H9 (cell line): ENCODE results near the gene SUPT6H. TPM values are rescaled to one million over a fixed set of nuclear protein-coding genes. Genes with fewer than 3 reads are reported as not detected.

ENCODE experiments used
- DNase-seq: peaks from one replicate; pipeline ENCODE4 v3.0.0-alpha.2; 2017
- H2AFZ ChIP-seq: one replicate; pipeline ENCODE4 v1.6.1; 2013; ENCODE audit warnings: mild to moderate bottlenecking, low read length, control low read depth, moderate library complexity
- H2AK5ac ChIP-seq: 2 replicates; pipeline ENCODE4 v1.6.1; 2013; ENCODE audit warnings: low read length, control low read depth, mixed read lengths; ENCODE audit not compliant: insufficient read length
- H2BK120ac ChIP-seq: one replicate; pipeline ENCODE4 v1.6.1; 2013; ENCODE audit warnings: low read depth, mild to moderate bottlenecking, low read length, control low read depth, inconsistent platforms; ENCODE audit not compliant: poor library complexity, severe bottlenecking
- H2BK12ac ChIP-seq: 2 replicates; pipeline ENCODE4 v1.6.1; 2013; ENCODE audit warnings: low read length, control low read depth, mixed read lengths, low read depth; ENCODE audit not compliant: insufficient read length
- H2BK15ac ChIP-seq: 2 replicates; pipeline ENCODE4 v1.6.1; 2013; ENCODE audit warnings: low read depth, low read length, control low read depth
- H2BK20ac ChIP-seq: one replicate; pipeline ENCODE4 v1.6.1; 2013; ENCODE audit warnings: low read depth, mild to moderate bottlenecking, low read length, control low read depth, inconsistent platforms; ENCODE audit not compliant: poor library complexity, severe bottlenecking
- H2BK5ac ChIP-seq: 2 replicates; pipeline ENCODE4 v1.6.1; 2013; ENCODE audit warnings: low read length, control low read depth, mixed read lengths; ENCODE audit not compliant: insufficient read length
- H3K14ac ChIP-seq: 2 replicates; pipeline ENCODE4 v1.6.1; 2013; ENCODE audit warnings: low read length, control low read depth; ENCODE audit not compliant: insufficient read depth
- H3K18ac ChIP-seq: 2 replicates; pipeline ENCODE4 v1.6.1; 2013; ENCODE audit warnings: low read depth, mild to moderate bottlenecking, mixed read lengths, low read length, control low read depth; ENCODE audit not compliant: insufficient read length
- H3K23ac ChIP-seq: 2 replicates; pipeline ENCODE4 v1.6.1; 2013; ENCODE audit warnings: low read length, control low read depth, mixed read lengths, low read depth; ENCODE audit not compliant: insufficient read length
- H3K23me2 ChIP-seq: 2 replicates; pipeline ENCODE4 v1.6.1; 2013; ENCODE audit warnings: low read depth, mild to moderate bottlenecking, mixed read lengths, low read length, control low read depth; ENCODE audit not compliant: insufficient read length, poor library complexity, severe bottlenecking
- H3K27ac ChIP-seq: 2 replicates; pipeline ENCODE4 v1.5.1; 2013; ENCODE audit warnings: low read length, control low read depth, mixed read lengths, low read depth; ENCODE audit not compliant: insufficient read length
- H3K27me3 ChIP-seq: 2 replicates; pipeline ENCODE4 v1.6.1; 2013; ENCODE audit warnings: low read length, control low read depth, inconsistent platforms; ENCODE audit not compliant: insufficient read depth
- H3K4ac ChIP-seq: 2 replicates; pipeline ENCODE4 v1.6.1; 2013; ENCODE audit warnings: low read depth, mild to moderate bottlenecking, control low read depth, inconsistent platforms, low read length, moderate library complexity
- H3K4me1 ChIP-seq: 2 replicates; pipeline ENCODE4 v1.6.1; 2013; ENCODE audit warnings: low read length, control low read depth, inconsistent platforms; ENCODE audit not compliant: insufficient read depth
- H3K4me2 ChIP-seq: 2 replicates; pipeline ENCODE4 v1.6.1; 2013; ENCODE audit warnings: low read length, control low read depth, mixed read lengths; ENCODE audit not compliant: insufficient read length, insufficient read depth
- H3K56ac ChIP-seq: 2 replicates; pipeline ENCODE4 v1.6.1; 2013; ENCODE audit warnings: low read depth, mild to moderate bottlenecking, mixed read lengths, low read length, control low read depth; ENCODE audit not compliant: insufficient read length
- H3K79me1 ChIP-seq: 2 replicates; pipeline ENCODE4 v1.6.1; 2013; ENCODE audit warnings: low read depth, mild to moderate bottlenecking, moderate library complexity, low read length, control low read depth, inconsistent platforms; ENCODE audit not compliant: insufficient read depth, poor library complexity, severe bottlenecking
- H3K79me2 ChIP-seq: 2 replicates; pipeline ENCODE4 v1.6.1; 2013; ENCODE audit warnings: low read length, control low read depth, inconsistent platforms; ENCODE audit not compliant: insufficient read depth
- H3K9ac ChIP-seq: 2 replicates; pipeline ENCODE4 v1.6.1; 2013; ENCODE audit warnings: low read length, control low read depth, mixed read lengths; ENCODE audit not compliant: insufficient read length; ENCODE audit errors: extremely low read depth
- H3K9me3 ChIP-seq: one replicate; pipeline ENCODE4 v1.6.1; 2013; ENCODE audit warnings: low read depth, low read length, inconsistent platforms; ENCODE audit not compliant: control insufficient read depth
- H3T11ph ChIP-seq: one replicate; pipeline ENCODE4 v1.6.1; 2013; ENCODE audit warnings: mild to moderate bottlenecking, low read length, control low read depth, inconsistent platforms
- H4K20me1 ChIP-seq: one replicate; pipeline ENCODE4 v1.6.1; 2013; ENCODE audit not compliant: control insufficient read depth, insufficient read length, insufficient read depth
- H4K5ac ChIP-seq: 2 replicates; pipeline ENCODE4 v1.6.1; 2013; ENCODE audit warnings: low read depth, mild to moderate bottlenecking, mixed read lengths, low read length, control low read depth; ENCODE audit not compliant: insufficient read length
- H4K8ac ChIP-seq: replicated peaks from 2 replicates; pipeline ENCODE4 v1.6.1; 2013; ENCODE audit warnings: low read length, control low read depth, mixed read lengths, low read depth; ENCODE audit not compliant: insufficient read length
- H4K91ac ChIP-seq: 2 replicates; pipeline ENCODE4 v1.6.1; 2013; ENCODE audit warnings: low read depth, mild to moderate bottlenecking, moderate library complexity, mixed read lengths, low read length, control low read depth; ENCODE audit not compliant: insufficient read length
- H3K27ac Mint-ChIP-seq, 3 experiments: 2 replicates in 2 of 3; 3 replicates in 1 of 3; pipeline ENCODE4 v1.8.0; 2020 to 2021; ENCODE audit warnings: mixed read lengths in 3 of 3, mild to moderate bottlenecking in 1 of 3, moderate library complexity in 1 of 3
- H3K27me3 Mint-ChIP-seq: 2 replicates; pipeline ENCODE4 v1.8.0; 2021; ENCODE audit warnings: low read depth, mild to moderate bottlenecking, moderate library complexity, mixed read lengths
- H3K36me3 Mint-ChIP-seq, 3 experiments: 2 replicates in 2 of 3; 3 replicates in 1 of 3; pipeline ENCODE4 v1.8.0; 2020 to 2021; ENCODE audit warnings: low read depth in 3 of 3, mixed read lengths in 3 of 3; ENCODE audit not compliant: insufficient read depth in 1 of 3
- H3K4me1 Mint-ChIP-seq, 2 experiments: 2 replicates each; pipeline ENCODE4 v1.8.0; 2020; ENCODE audit warnings: mixed read lengths in 2 of 2
- H3K4me3 Mint-ChIP-seq, 2 experiments: 2 replicates in 1 of 2; 3 replicates in 1 of 2; pipeline ENCODE4 v1.8.0; 2020 to 2021; ENCODE audit warnings: mild to moderate bottlenecking in 2 of 2, mixed read lengths in 2 of 2, moderate library complexity in 1 of 2
- H3K9me3 Mint-ChIP-seq, 2 experiments: 2 replicates in 1 of 2; 3 replicates in 1 of 2; pipeline ENCODE4 v1.8.0; 2020; ENCODE audit warnings: mild to moderate bottlenecking in 2 of 2, mixed read lengths in 2 of 2, moderate library complexity in 1 of 2
- CTCF ChIP-seq: fragments of 200-600 bp; sonication (generic); conservative IDR thresholded peaks from 3 replicates; pipeline ENCODE4 v1.8.0; 2021; ENCODE audit warnings: antibody characterized with exemption, mild to moderate bottlenecking
- WGBS: extraction: QIAGEN DNeasy Blood & Tissue Kit; methylation state at CpG from one replicate; pipeline ENCODE4 v1.1.7; 2013; ENCODE audit warnings: missing lambda C conversion rate, low lambda C conversion rate, mixed read lengths; ENCODE audit not compliant: insufficient read length; ENCODE audit errors: extremely low coverage; 5-methylcytosine and 5-hydroxymethylcytosine counted together
- total RNA-seq: library from RNA; stranded (reverse); gene quantifications from 2 replicates; pipeline ENCODE4 v1.2.1, GENCODE V29; 2021

The SUPT6H gene
- total RNA-seq, 1 experiment from 2014 or later, result 85.8 TPM

- no peaks in the 10 kb centered on the region for H3K79me1 ChIP-seq
- H2AK5ac ChIP-seq, result no peak overlapping the region
- no peak overlapping the region for H4K5ac ChIP-seq
- Mint-ChIP-seq H3K27ac (peak overlapping the region; percentile 3 to 96 (median 91); a peak in 5 of 7 replicates), H3K36me3 (peaks cover 19 to 52% (median 40%) of the 10 kb centered on the region in 3 experiments; a peak in 6 of 7 replicates), H3K4me3 (no peak overlapping the region), H3K4me1 (peaks cover 36 to 44% of the 10 kb centered on the region in 2 experiments), H3K27me3 (no peaks in the 10 kb centered on the region), H3K9me3 (no peaks in the 10 kb centered on the region)
- H3K56ac ChIP-seq, result no peak overlapping the region
- H3K4me2 ChIP-seq, result no peak overlapping the region
- H3K27me3 ChIP-seq, result no peaks in the 10 kb centered on the region
- TF ChIP-seq CTCF, result no peak
- H3K23me2 ChIP-seq, result peaks cover 5% of the 10 kb centered on the region
- H3T11ph ChIP-seq, result no peak overlapping the region
- no peak overlapping the region for H2BK12ac ChIP-seq
- no peak overlapping the region for H3K4ac ChIP-seq
- H4K20me1 ChIP-seq, result peaks cover 4% of the 10 kb centered on the region
- H3K9me3 ChIP-seq, result no peaks in the 10 kb centered on the region
- no peak overlapping the region for H2BK5ac ChIP-seq
- H3K79me2 ChIP-seq, result no peaks in the 10 kb centered on the region
- H3K14ac ChIP-seq, result no peak overlapping the region
- WGBS, result no CpG with 5 or more reads among the region's 10 CpGs
- H2AFZ ChIP-seq, result no peak overlapping the region
- H2BK20ac ChIP-seq, result no peak overlapping the region
- DNase-seq, result no peak
- H3K4me1 ChIP-seq, result no peaks in the 10 kb centered on the region
- no peak overlapping the region for H3K23ac ChIP-seq
- no peak overlapping the region for H2BK120ac ChIP-seq
- H2BK15ac ChIP-seq, result no peak overlapping the region
- H4K91ac ChIP-seq, result no peak overlapping the region
- H3K9ac ChIP-seq, result no peak overlapping the region
- no peak overlapping the region for H4K8ac ChIP-seq
- H3K18ac ChIP-seq, result no peak overlapping the region
- no peak overlapping the region for H3K27ac ChIP-seq
Observed at GRCh38 chr17:28705728-28706334, 43.8 kb downstream of the SUPT6H start.
